GM18907 (cell line): Measurements from ENCODE around the gene FAM170B.

ENCODE experiments used
- ATAC-seq: cut with Tn5 transposase; IDR thresholded peaks from one replicate; pipeline ENCODE4 v1.9.1; 2021; ENCODE audit warnings: mild to moderate bottlenecking, moderate library complexity; ENCODE audit not compliant: unreplicated experiment

Gene FAM170B

GRCh38 chr10:49133706-49134248 lies at the start of gene FAM170B:
TSS of gene FAM170B (minus strand) at chr10:49134021. CDS start at chr10:49133918, 103 bp downstream.
- no peak for ATAC-seq

GRCh38 chr10:49182776-49183175 lies 49.0 kb upstream of the FAM170B start:
- ATAC-seq, result no peak

- no peak for ATAC-seq
Measured at GRCh38 chr10:49180444-49180860, 46.6 kb upstream of the FAM170B start.

- ATAC-seq, result peak; percentile 29
Measured at GRCh38 chr10:49179699-49180443, 46.0 kb upstream of the FAM170B start.

- ATAC-seq, result no peak
Measured at GRCh38 chr10:49178489-49179471, 45.0 kb upstream of the FAM170B start.

GRCh38 chr10:49177391-49178355 lies 43.9 kb upstream of the FAM170B start:
- peak; percentile 84 for ATAC-seq

GRCh38 chr10:49176310-49177268 lies 42.8 kb upstream of the FAM170B start:
- ATAC-seq, result peak; percentile 1

GRCh38 chr10:49175587-49176309 lies 41.9 kb upstream of the FAM170B start:
- no peak for ATAC-seq

- no peak for ATAC-seq
Measured at GRCh38 chr10:49174926-49175500, 41.2 kb upstream of the FAM170B start.

- ATAC-seq, result no peak
Measured at GRCh38 chr10:49174261-49174925, 40.6 kb upstream of the FAM170B start.

- ATAC-seq, result no peak
Measured at GRCh38 chr10:49173853-49174252, 40.0 kb upstream of the FAM170B start.

- ATAC-seq, result no peak
Measured at GRCh38 chr10:49173201-49173772, 39.5 kb upstream of the FAM170B start.

GRCh38 chr10:49172777-49173132 lies 38.9 kb upstream of the FAM170B start:
- ATAC-seq, result no peak

- ATAC-seq, result peak; percentile 36
Measured at GRCh38 chr10:49172061-49172776, 38.4 kb upstream of the FAM170B start.

GRCh38 chr10:49171326-49172060 lies 37.7 kb upstream of the FAM170B start:
- no peak for ATAC-seq
